Neural cell (in vitro differentiated cells): ENCODE data around the gene CD2AP. TPM values are rescaled to one million over a fixed set of nuclear protein-coding genes. Genes with fewer than 3 reads are reported as not detected.
"Not testable (repeated sequence)": the region's sequence is repeated elsewhere in the genome, so short reads cannot be mapped to it uniquely, and the experiment has no call there.

Experiments used
- H2AFZ ChIP-seq: fragments of 200-600, 300-800 bp; sonication (generic), shearing (Covaris generic); 2 replicates; pipeline ENCODE4 v1.6.0; 2014; ENCODE audit warnings: low read depth, mild to moderate bottlenecking, antibody characterized with exemption, low read length, moderate library complexity
- H3F3A ChIP-seq: fragments of 200-600 bp; shearing (Covaris generic); 2 replicates; pipeline ENCODE4 v1.6.1; 2016; ENCODE audit warnings: mild to moderate bottlenecking, moderate library complexity, mixed read lengths, antibody characterized with exemption, low read length; ENCODE audit not compliant: insufficient read depth, poor library complexity, severe bottlenecking
- H3K27ac ChIP-seq: fragments of 200-600, 300-800 bp; sonication (generic), shearing (Covaris generic); 2 replicates; pipeline ENCODE4 v1.5.1; 2014; ENCODE audit warnings: mild to moderate bottlenecking, low read length, moderate library complexity
- H3K27me3 ChIP-seq: fragments of 300-800, 200-600 bp; sonication (generic), shearing (Covaris generic); 2 replicates; pipeline ENCODE4 v1.6.0; 2014; ENCODE audit warnings: mild to moderate bottlenecking, low read depth, low read length, moderate library complexity; ENCODE audit not compliant: insufficient read depth
- H3K36me3 ChIP-seq: fragments of 300-800, 200-600 bp; sonication (generic), shearing (Covaris generic); 2 replicates; pipeline ENCODE4 v1.5.1; 2014; ENCODE audit warnings: mild to moderate bottlenecking, antibody characterized with exemption, low read length, moderate library complexity; ENCODE audit not compliant: insufficient read depth
- H3K4me2 ChIP-seq: fragments of 300-800, 200-600 bp; sonication (generic), shearing (Covaris generic); 2 replicates; pipeline ENCODE4 v1.6.0; 2014; ENCODE audit warnings: mild to moderate bottlenecking, low read length
- H3K4me3 ChIP-seq: fragments of 300-800, 200-600 bp; sonication (generic), shearing (Covaris generic); 2 replicates; pipeline ENCODE4 v1.5.1; 2014; ENCODE audit warnings: mild to moderate bottlenecking, low read length, moderate library complexity
- H3K79me2 ChIP-seq: fragments of 200-600 bp; shearing (Covaris generic); replicated peaks from 2 replicates; pipeline ENCODE4 v1.6.0; 2014; ENCODE audit warnings: mild to moderate bottlenecking, low read length, moderate library complexity; ENCODE audit not compliant: insufficient read depth
- H3K9ac ChIP-seq: fragments of 300-800, 200-600 bp; sonication (generic), shearing (Covaris generic); 2 replicates; pipeline ENCODE4 v1.6.1; 2016; ENCODE audit warnings: mild to moderate bottlenecking, low read length, mixed read lengths
- H3K9me2 ChIP-seq: fragments of 200-600 bp; shearing (Covaris generic); 2 replicates; pipeline ENCODE4 v1.6.1; 2016; ENCODE audit warnings: mild to moderate bottlenecking, low read length, mixed read lengths; ENCODE audit not compliant: insufficient read depth
- H3K9me3 ChIP-seq: fragments of 200-600, 300-800 bp; sonication (generic), shearing (Covaris generic); 2 replicates; pipeline ENCODE4 v1.6.1; 2016; ENCODE audit warnings: mild to moderate bottlenecking, mixed run types, low read length, moderate library complexity, mixed read lengths
- H4K20me1 ChIP-seq: fragments of 200-600 bp; shearing (Covaris generic); 2 replicates; pipeline ENCODE4 v1.6.1; 2016; ENCODE audit warnings: mild to moderate bottlenecking, mixed run types; ENCODE audit not compliant: insufficient read depth
- EP300 ChIP-seq: fragments of 450-650 bp; conservative IDR thresholded peaks from 2 replicates; pipeline ENCODE4 v1.6.1; 2014; ENCODE audit warnings: antibody characterized with exemption, mild to moderate bottlenecking, moderate library complexity; ENCODE audit not compliant: poor library complexity, severe bottlenecking
- EZH2 ChIP-seq: fragments of 200-600, 300-800 bp; shearing (Covaris generic), sonication (generic); IDR thresholded peaks from 2 replicates; pipeline ENCODE4 v1.6.1; 2014; ENCODE audit warnings: antibody characterized with exemption, low read length, borderline replicate concordance, mild to moderate bottlenecking; ENCODE audit not compliant: insufficient read depth, poor library complexity, severe bottlenecking
- MXI1 ChIP-seq: fragments of 450-650 bp; conservative IDR thresholded peaks from 2 replicates; pipeline ENCODE4 v1.6.1; 2014; ENCODE audit warnings: antibody characterized with exemption, mild to moderate bottlenecking; ENCODE audit not compliant: poor library complexity, severe bottlenecking
- POLR2AphosphoS5 ChIP-seq: IDR thresholded peaks from 2 replicates; pipeline ENCODE4 v1.6.1; 2012
- RAD21 ChIP-seq: fragments of 450-650 bp; conservative IDR thresholded peaks from 2 replicates; pipeline ENCODE4 v1.6.1; 2014; ENCODE audit warnings: antibody characterized with exemption, mild to moderate bottlenecking, moderate library complexity
- SMC3 ChIP-seq: fragments of 450-650 bp; conservative IDR thresholded peaks from 2 replicates; pipeline ENCODE4 v1.6.1; 2014; ENCODE audit warnings: antibody characterized with exemption, mild to moderate bottlenecking, moderate library complexity; ENCODE audit not compliant: poor library complexity
- TAF1 ChIP-seq: IDR thresholded peaks from 2 replicates; pipeline ENCODE4 v1.6.1; 2012; ENCODE audit warnings: low read depth
- polyA plus RNA-seq: library from polyadenylated mRNA; depleted of rRNA; stranded (reverse); fragments of >200 nt; gene quantifications from 2 replicates; pipeline ENCODE4 v1.2.3, GENCODE V29; 2014
- TF ChIP-seq, protein P1 (sequence below): fragments of 450-650 bp; IDR thresholded peaks from 2 replicates; pipeline ENCODE4 v1.5.1; 2014; ENCODE audit warnings: antibody characterized with exemption, mild to moderate bottlenecking, moderate library complexity; ENCODE audit not compliant: poor library complexity, severe bottlenecking
- TF ChIP-seq, protein P2 (sequence below): IDR thresholded peaks from 2 replicates; pipeline ENCODE4 v1.6.1; 2012; ENCODE audit warnings: borderline replicate concordance

CD2AP gene
- polyA plus RNA-seq, 1 donor from 2014 or later: 16.8 TPM

DNA sequence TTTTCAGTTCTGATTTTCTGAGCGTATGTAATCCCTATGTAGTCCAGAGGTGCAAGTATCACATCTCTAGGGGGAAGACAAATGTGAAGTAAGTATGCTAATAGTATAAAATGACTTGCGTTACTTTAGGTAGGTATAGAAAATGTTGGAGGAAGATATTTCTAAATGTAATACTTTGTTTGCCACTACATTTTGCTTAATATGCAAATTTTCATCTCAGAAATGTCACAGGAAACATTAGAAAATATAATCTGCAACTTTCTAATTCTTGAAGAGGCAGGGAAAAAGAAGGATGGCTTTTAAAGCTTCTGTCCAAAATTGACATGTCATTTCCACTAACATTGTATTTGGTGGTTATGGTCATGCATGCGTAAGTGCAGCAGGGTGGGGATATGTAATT lies 85.6 kb downstream of the CD2AP start:
- H3K27ac ChIP-seq: no peak overlapping the region
- H3F3A ChIP-seq: no peaks in the 10 kb centered on the region
- H4K20me1 ChIP-seq: no peaks in the 10 kb centered on the region
- H3K36me3 ChIP-seq: no peaks in the 10 kb centered on the region
- TF ChIP-seq EP300: no peak
- no peak for TF ChIP-seq TAF1
- TF ChIP-seq, protein P1, sequence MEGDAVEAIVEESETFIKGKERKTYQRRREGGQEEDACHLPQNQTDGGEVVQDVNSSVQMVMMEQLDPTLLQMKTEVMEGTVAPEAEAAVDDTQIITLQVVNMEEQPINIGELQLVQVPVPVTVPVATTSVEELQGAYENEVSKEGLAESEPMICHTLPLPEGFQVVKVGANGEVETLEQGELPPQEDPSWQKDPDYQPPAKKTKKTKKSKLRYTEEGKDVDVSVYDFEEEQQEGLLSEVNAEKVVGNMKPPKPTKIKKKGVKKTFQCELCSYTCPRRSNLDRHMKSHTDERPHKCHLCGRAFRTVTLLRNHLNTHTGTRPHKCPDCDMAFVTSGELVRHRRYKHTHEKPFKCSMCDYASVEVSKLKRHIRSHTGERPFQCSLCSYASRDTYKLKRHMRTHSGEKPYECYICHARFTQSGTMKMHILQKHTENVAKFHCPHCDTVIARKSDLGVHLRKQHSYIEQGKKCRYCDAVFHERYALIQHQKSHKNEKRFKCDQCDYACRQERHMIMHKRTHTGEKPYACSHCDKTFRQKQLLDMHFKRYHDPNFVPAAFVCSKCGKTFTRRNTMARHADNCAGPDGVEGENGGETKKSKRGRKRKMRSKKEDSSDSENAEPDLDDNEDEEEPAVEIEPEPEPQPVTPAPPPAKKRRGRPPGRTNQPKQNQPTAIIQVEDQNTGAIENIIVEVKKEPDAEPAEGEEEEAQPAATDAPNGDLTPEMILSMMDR: no peak
- no peak for TF ChIP-seq EZH2
- no peak for TF ChIP-seq SMC3
- no peak for TF ChIP-seq POLR2AphosphoS5
- no peak for TF ChIP-seq MXI1
- TF ChIP-seq RAD21: no peak
- TF ChIP-seq, protein P2, sequence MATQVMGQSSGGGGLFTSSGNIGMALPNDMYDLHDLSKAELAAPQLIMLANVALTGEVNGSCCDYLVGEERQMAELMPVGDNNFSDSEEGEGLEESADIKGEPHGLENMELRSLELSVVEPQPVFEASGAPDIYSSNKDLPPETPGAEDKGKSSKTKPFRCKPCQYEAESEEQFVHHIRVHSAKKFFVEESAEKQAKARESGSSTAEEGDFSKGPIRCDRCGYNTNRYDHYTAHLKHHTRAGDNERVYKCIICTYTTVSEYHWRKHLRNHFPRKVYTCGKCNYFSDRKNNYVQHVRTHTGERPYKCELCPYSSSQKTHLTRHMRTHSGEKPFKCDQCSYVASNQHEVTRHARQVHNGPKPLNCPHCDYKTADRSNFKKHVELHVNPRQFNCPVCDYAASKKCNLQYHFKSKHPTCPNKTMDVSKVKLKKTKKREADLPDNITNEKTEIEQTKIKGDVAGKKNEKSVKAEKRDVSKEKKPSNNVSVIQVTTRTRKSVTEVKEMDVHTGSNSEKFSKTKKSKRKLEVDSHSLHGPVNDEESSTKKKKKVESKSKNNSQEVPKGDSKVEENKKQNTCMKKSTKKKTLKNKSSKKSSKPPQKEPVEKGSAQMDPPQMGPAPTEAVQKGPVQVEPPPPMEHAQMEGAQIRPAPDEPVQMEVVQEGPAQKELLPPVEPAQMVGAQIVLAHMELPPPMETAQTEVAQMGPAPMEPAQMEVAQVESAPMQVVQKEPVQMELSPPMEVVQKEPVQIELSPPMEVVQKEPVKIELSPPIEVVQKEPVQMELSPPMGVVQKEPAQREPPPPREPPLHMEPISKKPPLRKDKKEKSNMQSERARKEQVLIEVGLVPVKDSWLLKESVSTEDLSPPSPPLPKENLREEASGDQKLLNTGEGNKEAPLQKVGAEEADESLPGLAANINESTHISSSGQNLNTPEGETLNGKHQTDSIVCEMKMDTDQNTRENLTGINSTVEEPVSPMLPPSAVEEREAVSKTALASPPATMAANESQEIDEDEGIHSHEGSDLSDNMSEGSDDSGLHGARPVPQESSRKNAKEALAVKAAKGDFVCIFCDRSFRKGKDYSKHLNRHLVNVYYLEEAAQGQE: no peak
- H3K4me3 ChIP-seq: no peak overlapping the region
- H3K79me2 ChIP-seq: no peaks in the 10 kb centered on the region
- H3K27me3 ChIP-seq: no peaks in the 10 kb centered on the region
- no peaks in the 10 kb centered on the region for H3K9me3 ChIP-seq
- no peaks in the 10 kb centered on the region for H3K9me2 ChIP-seq
- no peak overlapping the region for H2AFZ ChIP-seq
- no peak overlapping the region for H3K4me2 ChIP-seq
- H3K9ac ChIP-seq: no peak overlapping the region

DNA sequence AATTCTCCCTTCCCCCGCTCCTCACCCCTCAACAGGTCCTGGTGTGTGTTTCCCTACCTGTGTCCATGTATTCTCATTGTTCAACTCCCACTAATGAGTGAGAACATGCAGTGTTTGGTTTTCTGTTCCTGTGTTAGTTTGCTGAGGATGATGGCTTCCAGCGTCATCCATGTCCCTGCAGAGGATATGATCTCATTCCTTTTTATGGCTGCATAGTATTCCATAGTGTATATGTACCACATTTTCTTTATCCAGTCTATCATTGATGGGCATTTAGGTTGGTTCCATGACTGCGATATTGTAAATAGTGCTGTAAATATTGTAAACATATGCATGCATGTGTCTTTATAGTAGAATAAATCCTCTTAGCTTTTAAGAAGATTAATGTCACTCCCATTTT lies 89.0 kb downstream of the CD2AP start:
- not testable (repeated sequence) for H3K27ac ChIP-seq, H2AFZ ChIP-seq, H3K4me2 ChIP-seq, H3K4me3 ChIP-seq, H3K36me3 ChIP-seq, H3F3A ChIP-seq, H3K27me3 ChIP-seq, H3K9ac ChIP-seq, H3K79me2 ChIP-seq, H4K20me1 ChIP-seq, H3K9me3 ChIP-seq, H3K9me2 ChIP-seq

DNA sequence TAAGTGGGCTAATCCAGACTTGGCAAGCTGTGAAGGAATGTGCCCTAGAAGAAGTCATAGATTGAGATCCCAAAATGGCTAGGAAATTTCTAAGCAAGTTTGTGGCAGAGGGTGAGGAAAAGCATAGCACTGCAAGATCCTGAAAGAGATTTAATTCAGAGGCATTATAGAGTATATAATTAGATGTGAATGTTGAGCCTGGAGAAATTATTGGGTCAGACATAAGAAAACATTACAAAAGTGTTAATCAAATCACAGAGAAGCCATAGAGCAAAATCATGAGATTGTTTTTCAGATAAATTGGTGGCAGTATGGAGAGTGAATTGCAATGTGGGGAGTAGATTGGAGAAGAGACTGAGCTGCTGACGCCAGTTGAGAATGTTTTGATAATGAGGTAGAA lies 90.0 kb downstream of the CD2AP start:
- H3K9me3 ChIP-seq: no peaks in the 10 kb centered on the region
- no peak overlapping the region for H3K4me3 ChIP-seq
- no peaks in the 10 kb centered on the region for H3K27me3 ChIP-seq
- H3K79me2 ChIP-seq: no peaks in the 10 kb centered on the region
- no peaks in the 10 kb centered on the region for H3K36me3 ChIP-seq
- no peak overlapping the region for H3K9ac ChIP-seq
- no peak overlapping the region for H3K4me2 ChIP-seq
- no peaks in the 10 kb centered on the region for H4K20me1 ChIP-seq
- TF ChIP-seq RAD21 (no peak), EP300 (no peak), EZH2 (no peak), MXI1 (no peak), POLR2AphosphoS5 (no peak), SMC3 (no peak)
- TF ChIP-seq, protein P1: no peak
- TF ChIP-seq, protein P2: no peak
- no peak overlapping the region for H3K27ac ChIP-seq
- no peaks in the 10 kb centered on the region for H3F3A ChIP-seq
- H3K9me2 ChIP-seq: no peaks in the 10 kb centered on the region
- no peak overlapping the region for H2AFZ ChIP-seq
